ENCODE measurements around the gene DENND2D. TPM values are rescaled to one million over a fixed set of nuclear protein-coding genes. Genes with fewer than 3 reads are reported as not detected.

The DENND2D gene
- total RNA-seq, 4 donors from 2014 or later: 19.5 to 41.7 (median 27.8) TPM

GRCh38 chr1:111175349-111175748 lies 25.1 kb downstream of the DENND2D start:
- no peak for DNase-seq (ENCODE audit: low spot score)
- TF ChIP-seq, protein P1, sequence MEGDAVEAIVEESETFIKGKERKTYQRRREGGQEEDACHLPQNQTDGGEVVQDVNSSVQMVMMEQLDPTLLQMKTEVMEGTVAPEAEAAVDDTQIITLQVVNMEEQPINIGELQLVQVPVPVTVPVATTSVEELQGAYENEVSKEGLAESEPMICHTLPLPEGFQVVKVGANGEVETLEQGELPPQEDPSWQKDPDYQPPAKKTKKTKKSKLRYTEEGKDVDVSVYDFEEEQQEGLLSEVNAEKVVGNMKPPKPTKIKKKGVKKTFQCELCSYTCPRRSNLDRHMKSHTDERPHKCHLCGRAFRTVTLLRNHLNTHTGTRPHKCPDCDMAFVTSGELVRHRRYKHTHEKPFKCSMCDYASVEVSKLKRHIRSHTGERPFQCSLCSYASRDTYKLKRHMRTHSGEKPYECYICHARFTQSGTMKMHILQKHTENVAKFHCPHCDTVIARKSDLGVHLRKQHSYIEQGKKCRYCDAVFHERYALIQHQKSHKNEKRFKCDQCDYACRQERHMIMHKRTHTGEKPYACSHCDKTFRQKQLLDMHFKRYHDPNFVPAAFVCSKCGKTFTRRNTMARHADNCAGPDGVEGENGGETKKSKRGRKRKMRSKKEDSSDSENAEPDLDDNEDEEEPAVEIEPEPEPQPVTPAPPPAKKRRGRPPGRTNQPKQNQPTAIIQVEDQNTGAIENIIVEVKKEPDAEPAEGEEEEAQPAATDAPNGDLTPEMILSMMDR (IDR thresholded peaks at IDR 0.05): no peak
- no peak for ATAC-seq (ENCODE audit: low FRiP score)

DNA sequence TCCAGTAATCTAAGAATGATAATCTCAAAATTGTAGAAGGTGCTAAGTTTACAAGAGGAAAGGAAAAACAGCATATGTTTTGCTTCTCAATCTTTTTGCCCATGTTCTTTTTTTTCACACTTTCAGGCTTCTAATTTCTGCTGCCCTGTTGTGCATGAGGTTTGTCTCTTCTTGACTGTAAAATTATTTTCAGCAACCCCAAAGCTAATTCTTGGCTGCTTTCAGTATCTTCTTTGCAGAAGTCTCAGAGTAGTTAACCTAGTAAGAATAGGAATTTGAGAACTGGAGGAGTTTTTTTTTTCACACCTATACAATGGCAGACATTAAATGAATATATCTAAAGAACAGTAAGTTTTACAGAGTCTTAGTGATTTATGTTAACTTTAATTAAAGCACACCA lies 26.4 kb downstream of the DENND2D start:
- TF ChIP-seq, protein P1 (IDR thresholded peaks at IDR 0.05): no peak
- DNase-seq (ENCODE audit: low spot score) (no peak), ATAC-seq (ENCODE audit: low FRiP score) (no peak)

GRCh38 chr1:111172463-111172862 lies 28.0 kb downstream of the DENND2D start:
- TF ChIP-seq, protein P1 (IDR thresholded peaks at IDR 0.05): no peak
- no peak for ATAC-seq (ENCODE audit: low FRiP score)
- DNase-seq (ENCODE audit: low spot score): no peak

- no peak for DNase-seq (ENCODE audit: low spot score)
- TF ChIP-seq, protein P1 (IDR thresholded peaks at IDR 0.05): no peak
- no peak for ATAC-seq (ENCODE audit: low FRiP score)
Measured at GRCh38 chr1:111164151-111164550, 36.3 kb downstream of the DENND2D start.

- no peak for ATAC-seq (ENCODE audit: low FRiP score)
- TF ChIP-seq, protein P1 (IDR thresholded peaks at IDR 0.05): no peak
Measured at GRCh38 chr1:111163363-111163762, 37.1 kb downstream of the DENND2D start.

GRCh38 chr1:111162488-111162880 lies 38.0 kb downstream of the DENND2D start:
- TF ChIP-seq, protein P1 (IDR thresholded peaks at IDR 0.05): no peak

More at GRCh38 chr1:111163363-111163762, 37.1 kb downstream of the DENND2D start:
- DNase-seq (ENCODE audit: low spot score): no peak

DNA sequence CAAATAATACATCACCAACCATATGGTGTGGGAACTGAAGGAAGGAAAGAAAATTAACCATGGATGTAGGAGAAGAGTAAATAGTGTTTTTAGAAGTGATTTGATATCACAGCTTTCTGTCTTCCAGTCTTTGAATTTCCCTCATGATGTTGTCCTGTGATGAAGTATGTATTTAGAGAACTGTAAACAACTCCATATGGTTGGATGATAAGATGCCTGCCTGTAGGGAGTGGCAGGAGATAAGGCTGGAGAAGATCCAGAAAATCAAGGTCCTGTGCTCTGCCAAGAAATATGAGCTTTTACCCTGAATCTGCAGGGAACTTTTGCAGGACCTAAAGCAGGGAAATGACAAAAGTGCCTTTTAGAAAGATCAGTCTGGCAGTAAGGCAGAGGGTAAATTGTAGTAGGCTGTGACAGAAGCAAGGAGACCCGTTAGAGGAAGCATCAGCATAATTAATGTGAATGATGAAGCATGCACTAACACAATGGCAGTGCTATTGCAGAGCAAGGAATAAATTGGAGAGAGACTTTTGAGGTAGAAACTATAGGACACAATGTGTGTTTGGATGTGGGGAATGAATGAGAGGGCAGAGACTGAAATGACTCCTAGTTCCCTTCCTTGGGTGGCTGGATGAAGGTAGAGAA lies 38.5 kb downstream of the DENND2D start:
- TF ChIP-seq, protein P1 (IDR thresholded peaks at IDR 0.05): no peak
- no peak for ATAC-seq (ENCODE audit: low FRiP score)
- no peak for DNase-seq (ENCODE audit: low spot score)

More at GRCh38 chr1:111162488-111162880, 38.0 kb downstream of the DENND2D start:
- DNase-seq (ENCODE audit: low spot score) (no peak), ATAC-seq (ENCODE audit: low FRiP score) (no peak)
